HG02642 (cell line): ENCODE measurements around the gene BEND4.
A peak's percentile ranks its signal among the peaks of the same experiment; 100 is the strongest.

Source experiments
- ATAC-seq: cut with Tn5 transposase; IDR thresholded peaks from one replicate; pipeline ENCODE4 v1.9.1; 2021; ENCODE audit warnings: mild to moderate bottlenecking; ENCODE audit not compliant: unreplicated experiment, poor library complexity

Gene BEND4

DNA sequence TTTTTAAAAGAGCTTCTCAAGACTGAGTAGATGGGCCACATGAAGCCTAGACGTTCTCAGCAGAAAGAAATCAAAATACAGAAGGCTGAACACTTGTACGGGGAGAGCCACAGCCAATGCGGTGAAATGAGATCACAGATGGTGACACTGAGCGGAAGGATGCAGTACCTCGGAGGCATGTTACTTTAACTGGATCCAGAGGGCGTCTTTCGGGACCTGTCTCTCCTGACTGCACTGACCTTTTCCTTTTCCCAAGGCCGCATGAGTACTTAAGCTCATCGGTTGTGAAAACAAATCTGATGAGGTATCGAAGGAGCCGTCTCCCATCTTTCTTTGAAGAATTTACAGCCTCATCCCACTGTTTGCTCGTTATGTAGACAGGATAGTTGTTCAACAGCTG lies 32.6 kb downstream of the BEND4 start:
- ATAC-seq: no peak

DNA sequence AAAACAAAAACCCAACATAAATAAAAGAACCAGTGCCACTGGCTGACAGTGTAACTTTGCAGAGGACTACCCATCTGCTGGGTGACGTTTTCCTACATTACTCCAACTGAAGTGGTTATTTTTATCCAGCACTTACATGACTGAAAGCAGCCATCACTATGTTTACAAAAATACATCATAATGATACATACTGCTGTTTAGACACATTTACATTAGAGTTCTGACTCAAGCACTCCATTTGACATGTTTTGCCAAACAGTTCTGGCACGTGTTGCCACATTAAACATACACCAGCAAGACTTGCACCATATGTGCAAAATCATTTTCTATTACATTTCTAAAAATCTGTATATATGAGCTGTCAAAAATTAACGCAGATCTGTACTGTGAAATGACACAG lies 39.6 kb downstream of the BEND4 start:
- ATAC-seq: no peak

DNA sequence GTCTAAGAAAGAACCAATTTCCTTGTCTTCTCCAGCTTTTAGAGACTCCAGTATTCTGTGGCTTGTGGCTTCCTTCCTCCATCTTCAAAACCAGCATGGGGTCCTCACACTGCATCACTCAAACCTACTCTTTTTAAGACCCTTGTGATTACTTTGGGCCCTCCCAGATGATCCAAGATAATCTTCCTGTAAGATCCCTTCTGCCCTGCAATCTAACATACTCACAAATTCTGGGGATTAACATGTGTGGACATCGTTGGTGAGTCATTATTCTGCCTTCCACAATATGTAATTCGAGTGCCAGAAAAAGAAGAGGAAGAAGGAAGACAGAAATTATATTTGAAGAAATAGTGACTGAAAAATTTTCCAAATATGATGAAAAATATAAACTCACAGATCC lies 47.9 kb downstream of the BEND4 start:
- no peak for ATAC-seq

DNA sequence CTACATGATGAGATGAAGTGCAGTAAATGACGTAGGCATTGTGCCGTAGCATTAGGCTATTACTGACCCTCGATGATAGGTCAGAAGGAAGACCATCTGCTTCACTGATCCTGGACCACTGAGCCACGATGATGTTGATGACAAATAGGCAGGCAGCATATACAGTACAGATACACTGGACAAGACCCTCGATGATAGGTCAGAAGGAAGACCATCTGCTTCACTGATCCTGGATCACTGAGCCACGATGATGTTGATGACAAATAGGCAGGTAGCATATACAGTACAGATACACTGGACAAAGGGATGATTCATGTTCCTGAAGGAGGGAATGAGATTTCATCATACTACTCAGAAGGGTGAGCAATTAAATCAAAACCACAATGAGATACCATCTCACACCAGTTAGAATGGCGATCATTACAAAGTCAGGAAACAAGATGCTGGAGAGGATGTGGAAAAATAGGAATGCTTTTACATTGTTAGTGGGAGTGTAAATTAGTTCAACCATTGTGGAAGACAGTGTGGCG lies 50.9 kb downstream of the BEND4 start:
- no peak for ATAC-seq

DNA sequence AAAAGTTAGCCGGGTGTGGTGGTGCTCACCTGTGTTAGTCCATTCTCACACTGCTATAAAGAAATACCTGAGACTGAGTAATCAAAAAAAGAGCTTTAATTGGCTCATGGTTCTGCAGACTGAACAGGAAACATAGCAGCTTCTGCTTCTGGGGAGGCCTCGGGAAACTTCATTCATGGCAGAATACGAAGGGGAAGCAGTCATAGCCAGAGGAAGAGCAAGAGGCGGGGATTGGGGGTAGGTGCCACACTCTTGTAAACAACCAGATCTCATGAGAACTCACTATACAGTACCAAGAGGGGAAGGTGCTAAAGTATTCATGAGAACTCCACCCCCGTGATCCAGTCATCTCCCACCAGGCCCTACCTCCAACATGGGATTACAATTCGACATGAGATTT lies 64.1 kb downstream of the BEND4 start:
- ATAC-seq: no peak

DNA sequence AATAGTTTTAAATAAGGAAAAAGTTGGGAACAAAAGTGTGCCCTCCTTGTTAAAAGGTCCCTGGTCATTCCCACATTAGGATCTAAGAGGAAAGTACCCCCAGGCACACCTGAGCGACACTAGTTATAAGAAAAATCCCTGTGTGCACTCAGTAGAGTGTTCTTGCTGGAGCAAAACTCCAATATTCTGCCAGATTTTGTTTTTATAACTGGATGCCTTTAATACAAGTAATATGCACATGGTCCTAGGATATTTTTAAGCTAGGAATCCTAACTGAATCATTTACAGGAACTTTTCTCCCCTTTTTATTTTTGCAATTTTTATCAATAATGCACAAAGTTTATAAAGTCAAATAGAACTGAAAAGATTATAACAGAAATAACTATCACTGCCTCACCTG lies 68.6 kb downstream of the BEND4 start:
- ATAC-seq: no peak

DNA sequence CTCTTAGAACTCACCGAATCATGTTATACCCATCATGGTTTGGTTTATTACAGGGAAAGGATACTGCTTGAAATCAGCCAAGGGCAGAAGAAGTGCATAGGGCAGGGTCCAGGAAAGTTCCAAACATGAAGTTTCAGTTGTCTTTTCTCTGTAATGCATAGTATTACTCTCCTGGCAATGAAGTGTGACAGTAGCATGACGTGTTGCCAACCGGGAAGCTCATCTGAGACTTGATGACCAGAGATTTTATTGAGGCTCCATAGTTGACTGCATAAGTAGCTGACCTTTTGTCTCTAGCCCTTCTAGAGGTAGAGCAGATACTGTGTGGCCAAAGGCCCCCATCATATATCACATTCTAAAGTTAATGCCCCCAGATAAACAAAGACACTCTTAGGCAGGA lies 72.1 kb downstream of the BEND4 start:
- peak; percentile 54 for ATAC-seq

DNA sequence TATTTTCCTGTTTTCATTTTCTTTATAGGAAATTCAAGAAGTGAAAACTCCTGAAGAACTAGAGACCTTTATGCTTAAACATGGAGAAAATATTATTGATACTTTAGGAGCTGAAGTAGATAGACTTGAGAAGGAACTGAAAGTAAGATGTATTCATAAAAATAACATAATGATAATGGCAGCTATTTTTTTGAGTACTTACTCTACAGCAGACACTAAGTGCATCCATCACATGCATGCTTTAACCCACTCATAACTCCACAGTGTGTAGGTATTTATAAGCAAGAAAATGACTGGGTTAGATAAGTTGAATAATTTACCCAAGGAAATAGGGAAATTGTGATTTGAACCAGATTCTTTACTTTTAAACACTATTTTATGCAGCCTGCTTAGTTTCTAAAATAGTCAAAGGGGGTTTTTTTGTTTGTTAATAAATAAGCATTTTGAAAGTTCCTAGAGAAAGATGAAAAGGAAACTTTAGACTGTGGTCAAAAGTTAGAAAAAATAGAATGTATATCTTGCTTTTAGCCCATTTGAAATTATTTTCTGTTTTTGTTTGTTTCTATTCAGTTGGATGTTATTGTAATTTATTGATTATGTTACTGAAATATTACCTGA lies 74.2 kb downstream of the BEND4 start:
- peak; percentile 87 for ATAC-seq

DNA sequence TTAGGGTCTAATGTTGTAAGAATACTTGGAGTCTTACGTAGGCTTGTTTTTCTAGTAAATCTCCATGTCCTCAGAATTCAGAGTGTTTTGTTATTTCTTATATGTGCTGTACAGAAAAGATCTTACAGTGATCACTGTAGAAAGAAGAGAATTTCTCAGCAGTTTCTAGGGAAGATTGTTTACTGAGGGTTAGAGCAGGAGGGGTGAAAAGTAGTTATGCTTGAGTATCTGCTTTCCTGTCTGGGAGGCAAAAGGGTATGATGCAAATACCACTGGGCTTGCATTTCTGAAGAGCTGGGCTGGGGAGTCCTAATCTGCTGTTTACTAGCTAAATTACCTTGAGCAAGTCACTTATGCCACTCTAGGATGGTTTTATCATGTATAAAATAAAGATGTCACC lies 78.2 kb downstream of the BEND4 start:
- no peak for ATAC-seq

DNA sequence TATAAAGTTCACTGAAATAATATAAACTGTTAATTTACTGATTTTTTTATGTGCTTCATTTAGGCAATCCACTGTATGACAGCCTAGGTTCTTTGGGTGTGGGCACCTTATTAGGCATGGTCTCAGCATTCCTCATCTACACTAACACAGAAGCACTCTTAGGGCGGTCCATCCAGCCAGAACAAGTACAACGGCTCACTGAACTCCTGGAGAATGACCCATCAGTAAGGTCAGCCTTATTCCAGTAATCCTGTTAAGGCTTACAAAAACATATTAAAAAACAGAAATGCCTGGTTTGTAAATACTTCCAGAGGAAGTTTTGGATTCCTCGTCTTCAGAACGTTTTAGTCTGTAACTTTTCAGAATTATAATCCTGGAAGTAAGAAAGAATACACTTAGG lies 82.0 kb downstream of the BEND4 start:
- no peak for ATAC-seq

DNA sequence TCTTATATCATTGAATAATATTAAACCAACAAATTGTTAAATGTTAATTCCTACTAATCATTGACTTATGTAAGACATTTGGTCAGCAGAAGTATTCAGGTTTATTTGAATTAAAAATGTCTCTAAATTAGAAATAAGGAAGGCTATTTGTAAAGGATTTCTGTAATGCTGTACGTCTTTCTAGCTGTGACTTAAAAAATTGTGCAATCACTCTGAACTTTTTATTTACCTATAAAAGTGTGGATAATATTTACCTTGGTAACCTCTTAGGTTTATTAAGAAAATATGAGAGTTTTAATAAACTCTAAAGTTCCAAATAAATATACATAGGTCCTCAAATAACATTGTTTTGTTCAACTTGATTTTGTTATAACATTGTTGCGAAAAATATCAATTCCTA lies 85.2 kb downstream of the BEND4 start:
- no peak for ATAC-seq

DNA sequence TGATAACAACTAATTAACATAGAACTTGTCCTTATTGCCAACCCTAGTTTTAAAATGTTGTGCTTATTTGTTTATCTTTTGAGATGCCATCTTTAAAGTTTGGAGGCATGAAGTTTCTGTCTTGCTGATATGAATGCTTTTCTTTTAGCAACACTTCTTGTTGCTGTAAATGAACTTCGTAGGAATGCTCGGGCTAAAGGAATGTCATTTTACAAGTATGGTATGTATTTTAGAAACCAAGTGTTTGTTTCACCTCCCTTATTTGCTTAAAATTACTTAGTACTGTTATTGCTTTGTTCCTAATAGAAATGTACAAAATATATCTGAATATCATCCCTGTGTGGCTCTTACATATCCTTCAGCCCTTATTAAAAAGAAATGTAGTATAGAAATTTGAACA lies 86.1 kb downstream of the BEND4 start:
- ATAC-seq: no peak
